Ovary (tissue), 9 donors: ENCODE results near the gene EEIG1. TPM values are rescaled to one million over a fixed set of nuclear protein-coding genes. Genes with fewer than 3 reads are reported as not detected.
"Not testable (repeated sequence)": the region's sequence is repeated elsewhere in the genome, so short reads cannot be mapped to it uniquely, and the experiment has no call there.

Experiments used
- DNase-seq, 5 donors: peaks; one replicate each; pipeline ENCODE4 v3.0.0-alpha.2; 2019 to 2020
- H3K27ac ChIP-seq, 2 donors: fragments of 200-600 bp; one replicate each; pipeline versions ENCODE4 v1.5.1 to v1.8.0; 2019 to 2022
- H3K27me3 ChIP-seq: fragments of 200-600 bp; one replicate; pipeline ENCODE4 v1.8.0; 2022
- H3K36me3 ChIP-seq: fragments of 200-600 bp; sonication (generic); one replicate; pipeline ENCODE4 v1.5.1; 2019
- H3K4me1 ChIP-seq: one replicate; pipeline ENCODE4 v1.8.1; 2013; ENCODE audit warnings: mild to moderate bottlenecking, moderate library complexity; ENCODE audit not compliant: insufficient read depth
- H3K4me3 ChIP-seq: fragments of 200-600 bp; sonication (generic); one replicate; pipeline ENCODE4 v1.5.1; 2017
- H3K9me3 ChIP-seq, 2 donors: fragments of 200-600 bp in 1 of 2; sonication (generic) in 1 of 2; one replicate each; pipeline versions ENCODE4 v1.5.1 to v1.8.1; 2013 to 2019; ENCODE audit warnings: mild to moderate bottlenecking in 1 of 2, moderate library complexity in 1 of 2
- EP300 ChIP-seq: sonication (generic); formaldehyde crosslinking; IDR thresholded peaks from one replicate; pipeline ENCODE4 v1.6.1; 2017; ENCODE audit warnings: antibody characterized with exemption
- POLR2A ChIP-seq: fragments of 450-650 bp; IDR thresholded peaks from one replicate; pipeline ENCODE4 v1.6.1; 2017; ENCODE audit warnings: antibody characterized with exemption, mild to moderate bottlenecking, moderate library complexity
- WGBS, 3 donors: extraction: QIAGEN DNeasy Blood & Tissue Kit in 1 of 3; methylation state at CpG; one replicate each; pipeline versions ENCODE4 v1.1.5 to v1.1.7; 2013 to 2017; 5-methylcytosine and 5-hydroxymethylcytosine counted together
- intact Hi-C, 4 donors: fragments of 100-400 bp; cut with DNase I; formaldehyde crosslinking; loops; one replicate each; pipeline versions ENCODE4 v1.11.0 to v1.15.1; 2022 to 2023
- polyA plus RNA-seq, 2 donors: library from polyadenylated mRNA; stranded (reverse); fragments of 200-250 nt in 1 of 2; fragments of 350-450 nt in 1 of 2; fragmentation: Illumina TruSeq in 1 of 2; extraction: RNeasy Lipid Tissue Mini Kit (QIAGEN cat#74804) in 1 of 2; gene quantifications; one replicate each; pipeline ENCODE4 v1.2.3, GENCODE V29; 2013 to 2014
- total RNA-seq, 7 donors: library from RNA; depleted of rRNA in 2 of 7; stranded (reverse); fragments of >200 nt in 2 of 7; fragmentation: NEBNext Ultra II Directional in 3 of 7; extraction: Animal tissue kit (Norgen Biotek cat#: 25700) in 3 of 7; gene quantifications; one replicate each; pipeline versions ENCODE4 v1.1.0 to v1.2.4, GENCODE V29; 2016 to 2023
- TF ChIP-seq, protein P1 (sequence below), 3 donors: fragments of 450-650 bp in 2 of 3; fragments of 200-600 bp in 1 of 3; IDR thresholded peaks; one replicate each; pipeline versions ENCODE4 v1.5.1 to v1.8.0; 2016 to 2022; ENCODE audit warnings: antibody characterized with exemption in 3 of 3, mild to moderate bottlenecking in 1 of 3
- donor health status: DM: no; HTN: no; CAD: no; lungs with moderate emphysema.
- donor health status: DM: no; HTN: no; CAD: no.
- donor health status: Bipolar disorder and iron deficiency.
- donor health status: DM: yes; HTN: yes; CAD: no.
- donor health status: DM: no; HTN: no; CAD: no.
- donor health status: DM: yes; HTN: yes; CAD: no.

EEIG1 gene
- total and polyA plus RNA-seq, 9 donors: 8.6 to 104 (median 75.5) TPM

DNA sequence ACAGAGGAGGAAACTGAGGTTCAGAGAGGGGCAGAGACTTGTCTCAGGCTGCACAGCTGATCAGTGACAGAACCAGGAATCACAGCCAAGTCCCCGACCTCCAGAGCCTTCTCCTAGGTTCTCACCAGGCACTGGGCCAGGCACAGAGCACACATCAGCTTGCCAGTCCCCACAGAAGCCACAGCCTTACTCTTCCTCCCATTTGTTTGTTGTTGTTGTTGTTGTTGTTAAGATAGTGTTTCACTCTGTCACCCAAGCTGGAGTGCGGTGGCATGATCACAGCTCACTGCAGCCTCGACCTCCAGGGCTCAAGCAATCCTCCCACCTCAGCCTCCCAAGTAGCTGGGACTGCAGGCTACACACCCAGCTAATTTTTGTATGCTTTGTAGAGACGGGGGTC is 44.9 kb upstream of the EEIG1 start:
- Histone ChIP-seq H3K27me3 (no peaks in the 10 kb centered on the region), H3K4me1 (no peaks in the 10 kb centered on the region), H3K4me3 (no peak overlapping the region), H3K36me3 (no peaks in the 10 kb centered on the region), H3K27ac (no peak overlapping the region), H3K9me3 (no peaks in the 10 kb centered on the region)
- no peak for DNase-seq
- intact Hi-C loops: no loop called here
- 41 to 75% (median 72%) methylated on average over 4 of the region's 4 CpGs for WGBS, 3 donors
- TF ChIP-seq EP300 (no peak), POLR2A (no peak)
- TF ChIP-seq, protein P1, sequence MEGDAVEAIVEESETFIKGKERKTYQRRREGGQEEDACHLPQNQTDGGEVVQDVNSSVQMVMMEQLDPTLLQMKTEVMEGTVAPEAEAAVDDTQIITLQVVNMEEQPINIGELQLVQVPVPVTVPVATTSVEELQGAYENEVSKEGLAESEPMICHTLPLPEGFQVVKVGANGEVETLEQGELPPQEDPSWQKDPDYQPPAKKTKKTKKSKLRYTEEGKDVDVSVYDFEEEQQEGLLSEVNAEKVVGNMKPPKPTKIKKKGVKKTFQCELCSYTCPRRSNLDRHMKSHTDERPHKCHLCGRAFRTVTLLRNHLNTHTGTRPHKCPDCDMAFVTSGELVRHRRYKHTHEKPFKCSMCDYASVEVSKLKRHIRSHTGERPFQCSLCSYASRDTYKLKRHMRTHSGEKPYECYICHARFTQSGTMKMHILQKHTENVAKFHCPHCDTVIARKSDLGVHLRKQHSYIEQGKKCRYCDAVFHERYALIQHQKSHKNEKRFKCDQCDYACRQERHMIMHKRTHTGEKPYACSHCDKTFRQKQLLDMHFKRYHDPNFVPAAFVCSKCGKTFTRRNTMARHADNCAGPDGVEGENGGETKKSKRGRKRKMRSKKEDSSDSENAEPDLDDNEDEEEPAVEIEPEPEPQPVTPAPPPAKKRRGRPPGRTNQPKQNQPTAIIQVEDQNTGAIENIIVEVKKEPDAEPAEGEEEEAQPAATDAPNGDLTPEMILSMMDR (IDR thresholded peaks at IDR 0.05): no peak

DNA sequence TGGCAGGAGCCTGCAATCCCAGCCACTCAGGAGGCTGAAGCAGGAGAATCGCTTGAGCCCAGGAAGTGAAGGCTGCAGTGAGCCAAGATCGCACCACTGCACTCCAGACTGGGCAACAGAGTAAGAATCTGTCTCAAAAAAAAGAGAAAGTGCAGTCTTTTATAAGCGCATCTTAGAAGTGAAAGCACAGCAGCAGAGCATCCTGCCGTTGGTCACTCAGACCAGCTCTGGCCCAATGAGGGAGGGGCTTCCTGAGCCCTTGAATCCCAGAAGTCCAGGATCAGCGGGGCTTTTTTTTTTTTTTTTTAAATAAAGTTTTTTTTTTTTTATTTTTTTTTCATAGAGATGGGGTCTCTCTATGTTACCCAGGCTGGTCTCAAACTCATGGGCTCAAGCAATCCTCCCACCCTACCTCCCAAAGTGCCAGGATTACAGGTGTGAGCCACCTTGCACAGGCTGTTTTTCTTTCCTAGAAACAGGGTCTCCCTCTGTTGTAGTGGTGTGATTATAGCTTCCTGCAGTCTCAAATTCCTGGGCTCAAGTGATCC is 44.0 kb upstream of the EEIG1 start:
- intact Hi-C loops: no loop called here
- Histone ChIP-seq H3K27me3 (no peaks in the 10 kb centered on the region), H3K36me3 (no peaks in the 10 kb centered on the region), H3K27ac (no peak overlapping the region), H3K4me1 (no peaks in the 10 kb centered on the region), H3K4me3 (no peak overlapping the region), H3K9me3 (no peaks in the 10 kb centered on the region)
- no peak for DNase-seq
- TF ChIP-seq, protein P1 (IDR thresholded peaks at IDR 0.05): no peak
- TF ChIP-seq EP300 (no peak), POLR2A (no peak)
- 55 to 68% (median 68%) methylated on average over 5 of the region's 5 CpGs for WGBS, 3 donors

DNA sequence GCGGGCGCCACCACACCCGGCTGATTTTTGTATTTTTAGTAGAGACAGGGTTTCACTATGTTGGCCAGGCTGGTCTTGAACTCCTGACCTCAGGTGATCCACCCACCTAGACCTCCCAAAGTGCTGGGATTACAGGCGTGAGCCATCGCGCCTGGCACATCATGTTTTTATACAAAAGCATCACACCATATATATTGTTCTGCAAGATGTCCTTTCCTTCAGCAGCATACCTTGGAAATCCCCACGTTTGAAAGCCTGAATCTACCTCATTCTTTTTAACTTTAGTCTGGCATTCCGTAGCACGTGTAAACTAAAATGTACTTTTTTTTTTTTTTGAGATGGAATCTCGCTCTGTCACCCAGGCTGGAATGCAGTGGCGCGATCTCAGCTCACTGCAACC is 42.9 kb upstream of the EEIG1 start:
- H3K27me3 ChIP-seq, intact Hi-C loops, H3K27ac ChIP-seq, H3K4me3 ChIP-seq, DNase-seq, H3K9me3 ChIP-seq, H3K36me3 ChIP-seq, H3K4me1 ChIP-seq: not testable (repeated sequence)
- 87 to 92% (median 88%) methylated on average over 12 of the region's 12 CpGs for WGBS, 3 donors

DNA sequence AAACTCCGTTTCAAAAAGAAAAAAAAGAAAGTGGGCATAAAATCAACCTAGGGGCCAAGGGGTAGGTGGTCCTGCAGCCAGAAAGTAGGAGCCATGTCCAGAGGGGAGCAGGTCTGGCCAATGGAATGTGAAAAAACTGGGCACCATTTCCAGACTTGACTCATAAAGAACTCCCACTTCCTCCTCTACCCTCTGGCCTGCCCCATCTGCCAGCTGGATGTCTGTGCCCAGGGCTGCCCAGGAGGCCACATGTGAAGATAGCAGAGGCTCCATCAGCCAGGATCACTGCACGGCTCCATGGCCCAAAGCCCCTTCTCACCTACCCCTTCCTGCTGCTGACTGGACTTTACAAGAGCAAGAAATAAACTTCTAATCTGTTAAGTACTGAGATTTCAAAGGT is 42.1 kb upstream of the EEIG1 start:
- 38 to 48% (median 46%) methylated on average over 2 of the region's 2 CpGs for WGBS, 3 donors
- H3K9me3 ChIP-seq: no peaks in the 10 kb centered on the region
- H3K27ac ChIP-seq: no peak overlapping the region
- intact Hi-C loops: no loop called here
- H3K27me3 ChIP-seq: no peaks in the 10 kb centered on the region
- no peaks in the 10 kb centered on the region for H3K36me3 ChIP-seq
- no peak for DNase-seq
- H3K4me3 ChIP-seq: no peak overlapping the region
- H3K4me1 ChIP-seq: no peaks in the 10 kb centered on the region
- TF ChIP-seq, protein P1 (IDR thresholded peaks at IDR 0.05): no peak

DNA sequence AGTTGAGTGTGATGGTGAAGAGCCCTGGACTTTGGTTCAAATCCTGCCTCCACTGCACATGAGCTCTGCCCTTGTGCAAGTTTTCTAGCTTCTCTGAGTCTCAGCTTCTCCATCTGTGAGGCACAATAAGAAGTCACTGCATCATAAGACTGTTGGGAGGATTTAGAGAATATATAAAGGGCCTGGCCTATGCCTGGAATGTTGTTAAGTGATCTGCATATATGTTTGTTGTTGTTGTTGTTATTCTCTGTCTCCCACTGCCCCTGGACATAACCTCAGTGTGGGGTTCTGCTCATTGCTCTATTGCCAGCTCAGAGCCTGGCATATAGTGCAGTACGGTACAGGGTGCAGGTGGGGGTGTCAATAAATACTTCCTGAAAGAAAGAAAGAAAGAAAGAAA is 40.3 kb upstream of the EEIG1 start:
- Histone ChIP-seq H3K9me3 (no peaks in the 10 kb centered on the region), H3K36me3 (no peaks in the 10 kb centered on the region), H3K4me3 (no peak overlapping the region), H3K4me1 (no peaks in the 10 kb centered on the region), H3K27me3 (no peaks in the 10 kb centered on the region), H3K27ac (no peak overlapping the region)
- TF ChIP-seq EP300: no peak
- no peak for TF ChIP-seq POLR2A
- TF ChIP-seq, protein P1 (IDR thresholded peaks at IDR 0.05): no peak
- no peak for DNase-seq
- WGBS, 3 donors: 0 to 46% (median 42%) methylated on average over 1 of the region's 1 CpG
- intact Hi-C loops: no loop called here
